C4-2B (cell line): ENCODE measurements around the gene INPP5J.

Experiments
- CTCF ChIP-seq: fragments of 450-650 bp; conservative IDR thresholded peaks from 2 replicates; pipeline ENCODE4 v1.5.1; 2017; ENCODE audit warnings: mild to moderate bottlenecking
- ZFX ChIP-seq: fragments of 450-650 bp; IDR thresholded peaks from 2 replicates; pipeline ENCODE4 v1.6.1; 2017

GRCh38 chr22:31104869-31105268 is 17.9 kb upstream of the INPP5J start:
- TF ChIP-seq CTCF (no peak), ZFX (no peak)
